ENCODE results near the gene MOB1B. TPM values are rescaled to one million over a fixed set of nuclear protein-coding genes. Genes with fewer than 3 reads are reported as not detected.

The MOB1B gene
- total RNA-seq, 1 experiment from 2014 or later: 33.2 TPM

DNA sequence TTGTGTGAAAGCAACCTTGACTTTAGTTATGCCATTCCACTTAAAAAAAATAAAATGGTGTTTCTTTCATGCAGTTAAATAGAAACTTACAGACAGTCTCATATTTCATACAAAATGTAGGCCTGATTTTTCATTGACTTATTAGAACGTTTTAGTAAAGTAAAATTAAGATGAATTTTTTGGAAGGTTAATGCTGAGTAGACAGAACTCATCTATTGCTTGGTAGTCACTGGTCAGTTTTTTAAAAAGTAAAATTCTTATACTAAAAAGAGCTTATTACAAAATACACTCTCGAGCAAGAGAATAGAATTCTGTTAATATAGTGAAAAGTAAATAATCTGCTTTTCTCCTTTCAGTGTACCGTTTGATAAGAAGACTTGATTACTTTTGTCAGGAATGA lies 21.4 kb upstream of the MOB1B start (continued):
- TF ChIP-seq, protein P1, sequence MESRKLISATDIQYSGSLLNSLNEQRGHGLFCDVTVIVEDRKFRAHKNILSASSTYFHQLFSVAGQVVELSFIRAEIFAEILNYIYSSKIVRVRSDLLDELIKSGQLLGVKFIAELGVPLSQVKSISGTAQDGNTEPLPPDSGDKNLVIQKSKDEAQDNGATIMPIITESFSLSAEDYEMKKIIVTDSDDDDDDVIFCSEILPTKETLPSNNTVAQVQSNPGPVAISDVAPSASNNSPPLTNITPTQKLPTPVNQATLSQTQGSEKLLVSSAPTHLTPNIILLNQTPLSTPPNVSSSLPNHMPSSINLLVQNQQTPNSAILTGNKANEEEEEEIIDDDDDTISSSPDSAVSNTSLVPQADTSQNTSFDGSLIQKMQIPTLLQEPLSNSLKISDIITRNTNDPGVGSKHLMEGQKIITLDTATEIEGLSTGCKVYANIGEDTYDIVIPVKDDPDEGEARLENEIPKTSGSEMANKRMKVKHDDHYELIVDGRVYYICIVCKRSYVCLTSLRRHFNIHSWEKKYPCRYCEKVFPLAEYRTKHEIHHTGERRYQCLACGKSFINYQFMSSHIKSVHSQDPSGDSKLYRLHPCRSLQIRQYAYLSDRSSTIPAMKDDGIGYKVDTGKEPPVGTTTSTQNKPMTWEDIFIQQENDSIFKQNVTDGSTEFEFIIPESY (IDR thresholded peaks at IDR 0.05; ENCODE audit: extremely low read depth, insufficient replicate concordance, low read length): no peak
- TF ChIP-seq REST (IDR thresholded peaks at IDR 0.05; ENCODE audit: low read depth): no peak
- TF ChIP-seq EZH2phosphoT487 (IDR thresholded peaks at IDR 0.05; ENCODE audit: borderline replicate concordance): no peak
- no peak for TF ChIP-seq EGR1 (IDR thresholded peaks at IDR 0.05; ENCODE audit: low read depth)

DNA sequence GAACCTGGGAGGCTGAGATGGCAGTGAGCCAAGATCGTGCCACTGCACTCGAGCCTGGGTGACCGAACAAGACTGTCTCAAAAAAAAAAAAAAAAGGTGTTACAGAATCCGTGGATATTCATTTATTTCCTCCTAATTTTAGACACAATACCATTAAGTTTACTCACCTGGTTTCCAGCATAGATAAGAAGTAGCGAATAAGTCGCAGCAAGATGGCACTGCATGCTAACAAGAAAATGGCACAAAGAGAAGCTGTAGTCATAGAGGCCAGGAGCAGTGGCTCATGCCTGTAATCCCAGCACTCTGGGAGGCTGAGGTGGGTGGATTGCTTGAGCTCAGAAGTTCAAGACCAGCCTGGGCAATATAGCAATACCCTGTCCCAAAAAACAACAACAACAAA lies 17.0 kb upstream of the MOB1B start:
- no TSS peak for BruUV-seq (replicated peaks)
- POLR2A ChIA-PET: no interaction called here

More for the DNA sequence above, 17.0 kb upstream of the MOB1B start:
- CTCF ChIA-PET: no interaction called here
- DNase-seq (ENCODE audit: low read depth, low spot score) (no peak), ATAC-seq (no peak)
- no peaks in the 10 kb centered on the region for H3K4me1 ChIP-seq (ENCODE audit: control insufficient read depth in 1 of 2, insufficient read depth in 2 of 2, low read length in 2 of 2)
- H3K79me2 ChIP-seq (ENCODE audit: insufficient read depth, low read length): no peaks in the 10 kb centered on the region
- H3K27me3 ChIP-seq (ENCODE audit: insufficient read depth, low read length): no peaks in the 10 kb centered on the region
- no peak overlapping the region for H2AFZ ChIP-seq (ENCODE audit: low read depth, low read length, poor library complexity, severe bottlenecking)
- no peak for TF ChIP-seq RAD21 (IDR thresholded peaks at IDR 0.05; ENCODE audit: low read depth)
- no peak for TF ChIP-seq SRF (IDR thresholded peaks at IDR 0.05; ENCODE audit: low read depth)
- TF ChIP-seq TCF7L2 (IDR thresholded peaks at IDR 0.05; ENCODE audit: borderline replicate concordance, extremely low read depth, insufficient read depth, insufficient read length): no peak
- TF ChIP-seq, protein P2, sequence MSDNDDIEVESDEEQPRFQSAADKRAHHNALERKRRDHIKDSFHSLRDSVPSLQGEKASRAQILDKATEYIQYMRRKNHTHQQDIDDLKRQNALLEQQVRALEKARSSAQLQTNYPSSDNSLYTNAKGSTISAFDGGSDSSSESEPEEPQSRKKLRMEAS (IDR thresholded peaks at IDR 0.05): no peak
- TF ChIP-seq POLR2AphosphoS5 (IDR thresholded peaks at IDR 0.05; ENCODE audit: low read depth, low read length): no peak
- TF ChIP-seq ELF1 (IDR thresholded peaks at IDR 0.05; ENCODE audit: borderline replicate concordance, low read depth): no peak
- no peak for TF ChIP-seq JUND (IDR thresholded peaks at IDR 0.05)
- TF ChIP-seq EZH2phosphoT487 (IDR thresholded peaks at IDR 0.05; ENCODE audit: borderline replicate concordance): no peak
- no peak for TF ChIP-seq POLR2A (IDR thresholded peaks at IDR 0.05; ENCODE audit: borderline replicate concordance, extremely low read depth, insufficient read depth, insufficient read length)
- H3K9me2 ChIP-seq (ENCODE audit: insufficient read depth): no peaks in the 10 kb centered on the region
- intact Hi-C loops (cut with micrococcal nuclease): no loop called here
- no peaks in the 10 kb centered on the region for H4K20me1 ChIP-seq (ENCODE audit: insufficient read depth)
- H3K9ac ChIP-seq (ENCODE audit: low read length): no peak overlapping the region
- H3K4me3 ChIP-seq (replicated peaks in 1 of 2; ENCODE audit: low read depth in 1 of 2, low read length in 2 of 2): no peak overlapping the region
- H3K36me3 ChIP-seq (ENCODE audit: control insufficient read depth in 1 of 2, insufficient read depth in 2 of 2, low read length in 2 of 2): no peaks in the 10 kb centered on the region
- no peaks in the 10 kb centered on the region for H3K9me3 ChIP-seq (ENCODE audit: control insufficient read depth in 1 of 2, insufficient read depth in 1 of 2, low read depth in 1 of 2, low read length in 2 of 2)
- H3K27ac ChIP-seq (ENCODE audit: low read depth, low read length): no peak overlapping the region
- no peak overlapping the region for H3K4me2 ChIP-seq (ENCODE audit: low read length)
- RAD21 ChIA-PET (ENCODE audit: low non-redundant PET in 1 of 2, low total read pairs in 2 of 2, uncharacterized antibody in 2 of 2, unreplicated experiment in 2 of 2): no interaction called here

Measured in HCT116 (cell line).